ENCODE data around the gene PPFIBP2.

- no peak for TF ChIP-seq CTCF (IDR thresholded peaks at IDR 0.05)
- TF ChIP-seq POLR2A (IDR thresholded peaks at IDR 0.05) = no peak
These were observed 33.9 kb downstream of the PPFIBP2 start for GRCh38 chr11:7547687-7548086.
